ENCODE measurements around the gene TRPM2.

Gene TRPM2

GRCh38 chr21:44378646-44379514, 25.5 kb downstream of the TRPM2 start:
- Histone ChIP-seq H2BK120ac (ENCODE audit: insufficient read depth, low read length, poor library complexity) (no peak overlapping the region), H3K27ac (ENCODE audit: low read depth, low read length) (no peak overlapping the region), H3K23ac (ENCODE audit: low read length) (no peak overlapping the region), H2BK5ac (ENCODE audit: low read depth, low read length, poor library complexity) (no peak overlapping the region), H3K9ac (ENCODE audit: low read length) (no peak overlapping the region), H4K8ac (ENCODE audit: low read depth, low read length) (no peak overlapping the region), H3K4me2 (ENCODE audit: low read length) (no peak overlapping the region), H3K79me2 (ENCODE audit: control insufficient read depth, insufficient read depth, low read length, poor library complexity) (no peaks in the 10 kb centered on the region), H2AK5ac (ENCODE audit: low read length) (no peak overlapping the region), H3K9me3 (ENCODE audit: insufficient read depth, low read depth, low read length) (peaks cover 13% of the 10 kb centered on the region), H2AFZ (ENCODE audit: insufficient read depth, low read length, poor library complexity) (no peak overlapping the region), H4K12ac (ENCODE audit: low read depth, low read length) (no peak overlapping the region), H3K4ac (ENCODE audit: low read depth, low read length) (no peak overlapping the region), H3K27me3 (ENCODE audit: insufficient read depth, low read length) (no peaks in the 10 kb centered on the region), H3K79me1 (ENCODE audit: low read length) (no peaks in the 10 kb centered on the region), H3K18ac (ENCODE audit: low read length) (no peak overlapping the region), H3K36me3 (ENCODE audit: control insufficient read depth in 1 of 2, insufficient read depth in 2 of 2, low read length in 2 of 2) (no peaks in the 10 kb centered on the region), H3K14ac (ENCODE audit: low read length) (no peak overlapping the region), H3K4me3 (ENCODE audit: low read depth, low read length) (no peak overlapping the region), H4K91ac (ENCODE audit: low read depth, low read length) (no peak overlapping the region), H3K4me1 (ENCODE audit: control insufficient read depth in 1 of 2, insufficient read depth in 2 of 2, low read length in 2 of 2) (no peaks in the 10 kb centered on the region), H2BK12ac (ENCODE audit: low read length) (no peak overlapping the region)
- WGBS (ENCODE audit: extremely low coverage, insufficient coverage, insufficient read length): no CpG with 5 or more reads among the region's 34 CpGs
- DNase-seq: no peak

- no peak overlapping the region for H3K23ac ChIP-seq (ENCODE audit: low read length)
- no peak overlapping the region for H4K8ac ChIP-seq (ENCODE audit: low read depth, low read length)
- H3K9ac ChIP-seq (ENCODE audit: low read length): no peak overlapping the region
- H3K4me1 ChIP-seq (ENCODE audit: control insufficient read depth in 1 of 2, insufficient read depth in 2 of 2, low read length in 2 of 2): no peaks in the 10 kb centered on the region
- no peaks in the 10 kb centered on the region for H3K79me2 ChIP-seq (ENCODE audit: control insufficient read depth, insufficient read depth, low read length, poor library complexity)
- H3K79me1 ChIP-seq (ENCODE audit: low read length): no peaks in the 10 kb centered on the region
- no peak overlapping the region for H4K12ac ChIP-seq (ENCODE audit: low read depth, low read length)
- no peak overlapping the region for H3K14ac ChIP-seq (ENCODE audit: low read length)
- H2BK5ac ChIP-seq (ENCODE audit: low read depth, low read length, poor library complexity): no peak overlapping the region
- no peak for DNase-seq
- H3K18ac ChIP-seq (ENCODE audit: low read length): no peak overlapping the region
- no CpG with 5 or more reads among the region's 5 CpGs for WGBS (ENCODE audit: extremely low coverage, insufficient coverage, insufficient read length)
- no peak overlapping the region for H2AFZ ChIP-seq (ENCODE audit: insufficient read depth, low read length, poor library complexity)
- H3K27ac ChIP-seq (ENCODE audit: low read depth, low read length): no peak overlapping the region
- no peaks in the 10 kb centered on the region for H3K27me3 ChIP-seq (ENCODE audit: insufficient read depth, low read length)
- no peak overlapping the region for H3K4ac ChIP-seq (ENCODE audit: low read depth, low read length)
- H3K9me3 ChIP-seq (ENCODE audit: insufficient read depth, low read depth, low read length): peaks cover 15% of the 10 kb centered on the region
- no peak overlapping the region for H4K91ac ChIP-seq (ENCODE audit: low read depth, low read length)
- no peak overlapping the region for H2AK5ac ChIP-seq (ENCODE audit: low read length)
- H3K4me2 ChIP-seq (ENCODE audit: low read length): no peak overlapping the region
- H2BK120ac ChIP-seq (ENCODE audit: insufficient read depth, low read length, poor library complexity): no peak overlapping the region
- H2BK12ac ChIP-seq (ENCODE audit: low read length): no peak overlapping the region
- H3K36me3 ChIP-seq (ENCODE audit: control insufficient read depth in 1 of 2, insufficient read depth in 2 of 2, low read length in 2 of 2): no peaks in the 10 kb centered on the region
- H3K4me3 ChIP-seq (ENCODE audit: low read depth, low read length): no peak overlapping the region
Measured at GRCh38 chr21:44379515-44379848, 26.1 kb downstream of the TRPM2 start.

- H3K23ac ChIP-seq (ENCODE audit: low read length): no peak overlapping the region
- no peak overlapping the region for H2BK5ac ChIP-seq (ENCODE audit: low read depth, low read length, poor library complexity)
Measured at GRCh38 chr21:44379991-44380865, 26.8 kb downstream of the TRPM2 start.

GRCh38 chr21:44380876-44381275, 27.5 kb downstream of the TRPM2 start:
- no CpG with 5 or more reads among the region's 10 CpGs for WGBS (ENCODE audit: extremely low coverage, insufficient coverage, insufficient read length)
- no peak for DNase-seq
- no peaks in the 10 kb centered on the region for H3K36me3 ChIP-seq (ENCODE audit: control insufficient read depth in 1 of 2, insufficient read depth in 2 of 2, low read length in 2 of 2)

More at GRCh38 chr21:44379991-44380865, 26.8 kb downstream of the TRPM2 start:
- Histone ChIP-seq H3K9me3 (ENCODE audit: insufficient read depth, low read depth, low read length) (peaks cover 10% of the 10 kb centered on the region), H4K91ac (ENCODE audit: low read depth, low read length) (no peak overlapping the region), H3K79me2 (ENCODE audit: control insufficient read depth, insufficient read depth, low read length, poor library complexity) (no peaks in the 10 kb centered on the region), H3K36me3 (ENCODE audit: control insufficient read depth in 1 of 2, insufficient read depth in 2 of 2, low read length in 2 of 2) (no peaks in the 10 kb centered on the region), H3K4me2 (ENCODE audit: low read length) (no peak overlapping the region), H2BK12ac (ENCODE audit: low read length) (no peak overlapping the region), H3K4me1 (ENCODE audit: control insufficient read depth in 1 of 2, insufficient read depth in 2 of 2, low read length in 2 of 2) (no peaks in the 10 kb centered on the region), H3K18ac (ENCODE audit: low read length) (no peak overlapping the region), H3K14ac (ENCODE audit: low read length) (no peak overlapping the region), H2BK120ac (ENCODE audit: insufficient read depth, low read length, poor library complexity) (no peak overlapping the region), H4K12ac (ENCODE audit: low read depth, low read length) (no peak overlapping the region), H2AFZ (ENCODE audit: insufficient read depth, low read length, poor library complexity) (no peak overlapping the region), H3K9ac (ENCODE audit: low read length) (no peak overlapping the region), H3K79me1 (ENCODE audit: low read length) (no peaks in the 10 kb centered on the region), H3K27me3 (ENCODE audit: insufficient read depth, low read length) (no peaks in the 10 kb centered on the region), H2AK5ac (ENCODE audit: low read length) (no peak overlapping the region), H3K27ac (ENCODE audit: low read depth, low read length) (no peak overlapping the region), H3K4me3 (ENCODE audit: low read depth, low read length) (no peak overlapping the region), H4K8ac (ENCODE audit: low read depth, low read length) (no peak overlapping the region), H3K4ac (ENCODE audit: low read depth, low read length) (no peak overlapping the region)
- no peak for DNase-seq
- WGBS (ENCODE audit: extremely low coverage, insufficient coverage, insufficient read length): no CpG with 5 or more reads among the region's 31 CpGs

More at GRCh38 chr21:44380876-44381275, 27.5 kb downstream of the TRPM2 start:
- Histone ChIP-seq H3K79me2 (ENCODE audit: control insufficient read depth, insufficient read depth, low read length, poor library complexity) (no peaks in the 10 kb centered on the region), H2BK5ac (ENCODE audit: low read depth, low read length, poor library complexity) (no peak overlapping the region), H2BK12ac (ENCODE audit: low read length) (no peak overlapping the region), H2AFZ (ENCODE audit: insufficient read depth, low read length, poor library complexity) (no peak overlapping the region), H4K12ac (ENCODE audit: low read depth, low read length) (no peak overlapping the region), H3K4me2 (ENCODE audit: low read length) (no peak overlapping the region), H2BK120ac (ENCODE audit: insufficient read depth, low read length, poor library complexity) (no peak overlapping the region), H4K91ac (ENCODE audit: low read depth, low read length) (no peak overlapping the region), H3K27ac (ENCODE audit: low read depth, low read length) (no peak overlapping the region), H2AK5ac (ENCODE audit: low read length) (no peak overlapping the region), H3K9ac (ENCODE audit: low read length) (no peak overlapping the region), H3K23ac (ENCODE audit: low read length) (no peak overlapping the region), H3K4me1 (ENCODE audit: control insufficient read depth in 1 of 2, insufficient read depth in 2 of 2, low read length in 2 of 2) (no peaks in the 10 kb centered on the region), H3K4ac (ENCODE audit: low read depth, low read length) (no peak overlapping the region), H4K8ac (ENCODE audit: low read depth, low read length) (no peak overlapping the region), H3K9me3 (ENCODE audit: insufficient read depth, low read depth, low read length) (peaks cover 4% of the 10 kb centered on the region), H3K79me1 (ENCODE audit: low read length) (no peaks in the 10 kb centered on the region), H3K14ac (ENCODE audit: low read length) (no peak overlapping the region), H3K18ac (ENCODE audit: low read length) (no peak overlapping the region), H3K27me3 (ENCODE audit: insufficient read depth, low read length) (no peaks in the 10 kb centered on the region), H3K4me3 (ENCODE audit: low read depth, low read length) (no peak overlapping the region)
